GM12872 (cell line): ENCODE results near the gene MBOAT2.

Experiments
- CTCF ChIP-seq: IDR thresholded peaks from 3 replicates; pipeline ENCODE4 v1.5.1; 2011; ENCODE audit warnings: low read depth, mild to moderate bottlenecking, low read length, moderate library complexity; ENCODE audit not compliant: insufficient read depth

The MBOAT2 gene

GRCh38 chr2:9032121-9032520 is 28.6 kb upstream of the MBOAT2 start:
- TF ChIP-seq CTCF: no peak

- TF ChIP-seq CTCF: no peak
Observed at GRCh38 chr2:9031246-9031645, 27.8 kb upstream of the MBOAT2 start.

- no peak for TF ChIP-seq CTCF
Observed at GRCh38 chr2:9030841-9031240, 27.4 kb upstream of the MBOAT2 start.

DNA sequence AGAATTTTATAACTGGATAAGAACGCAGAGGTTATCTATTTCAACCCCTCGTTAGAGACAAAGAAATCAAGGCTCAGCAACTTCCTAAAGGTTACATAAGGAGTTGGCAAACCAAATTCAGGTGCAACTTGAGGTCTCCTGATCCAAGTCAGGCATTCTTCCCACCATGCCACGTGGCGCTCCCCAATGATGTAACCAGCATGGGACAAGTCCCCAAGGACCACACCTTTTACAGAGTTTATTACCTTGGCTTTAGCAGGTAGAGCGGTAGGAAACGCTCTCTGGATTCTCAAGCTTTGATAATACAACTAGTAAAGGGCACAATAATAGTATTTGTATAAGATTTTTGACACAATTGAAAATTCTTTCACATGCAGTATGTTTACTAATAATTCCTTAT is 26.7 kb upstream of the MBOAT2 start:
- TF ChIP-seq CTCF: no peak

- no peak for TF ChIP-seq CTCF
Observed at GRCh38 chr2:9029721-9030120, 26.2 kb upstream of the MBOAT2 start.

DNA sequence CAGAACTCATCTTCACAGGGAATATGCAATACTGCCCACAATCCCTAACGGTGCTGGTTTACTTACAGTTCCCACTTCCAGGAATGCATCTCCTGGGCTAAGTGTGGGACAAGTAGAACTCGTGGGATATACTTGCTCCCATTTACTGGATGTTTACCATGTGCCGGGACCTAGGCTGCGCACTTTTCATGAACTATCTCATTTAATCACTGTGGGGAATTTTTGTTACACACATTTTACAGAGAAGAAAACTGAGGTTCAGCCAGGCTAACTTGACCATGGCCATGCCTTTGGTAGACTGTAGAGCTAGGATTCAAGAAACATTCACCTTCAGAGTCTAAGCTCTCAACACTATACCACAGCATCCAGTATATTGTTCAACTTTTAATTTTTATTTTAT is 24.4 kb upstream of the MBOAT2 start:
- no peak for TF ChIP-seq CTCF

DNA sequence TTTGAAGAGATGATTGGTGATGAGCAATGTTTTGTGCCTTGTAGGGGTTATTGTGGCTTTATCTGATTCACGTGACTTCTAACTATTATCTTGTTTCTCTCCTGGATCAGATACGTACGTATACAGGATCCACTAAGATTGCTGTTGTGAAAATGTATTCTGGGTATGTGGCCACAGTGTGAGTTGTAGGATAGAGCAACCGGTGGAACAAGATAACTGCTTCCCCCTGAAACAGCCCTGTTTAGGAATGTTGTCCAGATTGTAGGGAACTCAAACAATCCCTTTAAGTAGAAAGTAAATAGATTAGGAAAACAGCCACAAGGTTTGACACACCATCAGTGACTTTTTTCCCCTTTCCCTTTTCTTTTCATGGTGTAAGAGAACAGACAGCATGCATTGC is 22.3 kb upstream of the MBOAT2 start:
- no peak for TF ChIP-seq CTCF

- no peak for TF ChIP-seq CTCF
Observed at GRCh38 chr2:9024575-9024974, 21.1 kb upstream of the MBOAT2 start.
